Endodermal cell (in vitro differentiated cells): Measurements from ENCODE around the gene NOCT. TPM values are rescaled to one million over a fixed set of nuclear protein-coding genes. Genes with fewer than 3 reads are reported as not detected.
"Not testable (repeated sequence)": the region's sequence is repeated elsewhere in the genome, so short reads cannot be mapped to it uniquely, and the experiment has no call there.

Experiments used
- DNase-seq: peaks from one replicate; pipeline ENCODE4 v3.0.0-alpha.2; 2017
- H3K27ac ChIP-seq: 2 replicates; pipeline ENCODE4 v1.5.1; 2013; ENCODE audit warnings: mild to moderate bottlenecking, low read depth, low read length, moderate library complexity
- H3K27me3 ChIP-seq: 2 replicates; pipeline ENCODE4 v1.6.1; 2013; ENCODE audit warnings: mild to moderate bottlenecking, low read length, moderate library complexity; ENCODE audit not compliant: insufficient read depth, control insufficient read depth, poor library complexity, severe bottlenecking
- H3K36me3 ChIP-seq: 2 replicates; pipeline ENCODE4 v1.7.0; 2013; ENCODE audit warnings: mild to moderate bottlenecking, low read length, moderate library complexity; ENCODE audit not compliant: control insufficient read depth, insufficient read depth
- H3K4me1 ChIP-seq: one replicate; pipeline ENCODE4 v1.7.0; 2013; ENCODE audit warnings: low read length; ENCODE audit not compliant: control insufficient read depth, insufficient read depth
- H3K4me3 ChIP-seq: 2 replicates; pipeline ENCODE4 v1.5.1; 2013; ENCODE audit warnings: mild to moderate bottlenecking, low read length, moderate library complexity
- H3K9ac ChIP-seq: 2 replicates; pipeline ENCODE4 v1.6.1; 2013; ENCODE audit warnings: mild to moderate bottlenecking, low read length, moderate library complexity; ENCODE audit not compliant: poor library complexity, severe bottlenecking; ENCODE audit errors: extremely low read depth
- H3K9me3 ChIP-seq: 2 replicates; pipeline ENCODE4 v1.6.1; 2013; ENCODE audit warnings: mild to moderate bottlenecking, low read length, moderate library complexity; ENCODE audit not compliant: control insufficient read depth
- H3K27ac Mint-ChIP-seq: 2 replicates; pipeline ENCODE4 v1.8.0; 2020; ENCODE audit warnings: mixed read lengths
- H3K27me3 Mint-ChIP-seq: 2 replicates; pipeline ENCODE4 v1.8.0; 2021; ENCODE audit warnings: mild to moderate bottlenecking, mixed read lengths; ENCODE audit not compliant: insufficient read depth
- H3K36me3 Mint-ChIP-seq: 2 replicates; pipeline ENCODE4 v1.8.0; 2020; ENCODE audit warnings: low read depth, mixed read lengths
- H3K4me1 Mint-ChIP-seq: 2 replicates; pipeline ENCODE4 v1.8.0; 2020; ENCODE audit warnings: mixed read lengths
- H3K4me3 Mint-ChIP-seq: 2 replicates; pipeline ENCODE4 v1.8.0; 2020; ENCODE audit warnings: mild to moderate bottlenecking, moderate library complexity, mixed read lengths
- H3K9me3 Mint-ChIP-seq: 2 replicates; pipeline ENCODE4 v1.8.0; 2020; ENCODE audit warnings: mild to moderate bottlenecking, mixed read lengths
- CTCF ChIP-seq: fragments of 200-600 bp; sonication (generic); conservative IDR thresholded peaks from 2 replicates; pipeline ENCODE4 v1.5.0; 2021; ENCODE audit warnings: antibody characterized with exemption, mild to moderate bottlenecking
- WGBS, 2 experiments: methylation state at CpG; one replicate each; pipeline versions ENCODE4 v1.1.5 to v1.1.7; 2013; ENCODE audit warnings: missing lambda C conversion rate in 2 of 2, mixed read lengths in 1 of 2; ENCODE audit not compliant: insufficient coverage in 1 of 2, insufficient read length in 1 of 2; 5-methylcytosine and 5-hydroxymethylcytosine counted together
- total RNA-seq, 2 donors: library from RNA; stranded (reverse); fragmentation: NEBNext Ultra II Directional in 1 of 2; extraction: Animal tissue kit (Norgen Biotek cat#: 25700) in 1 of 2; gene quantifications; 2 replicates in 1 of 2; 3 replicates in 1 of 2; pipeline ENCODE4 v1.2.1, GENCODE V29; 2021

NOCT gene
- total RNA-seq, 2 donors from 2014 or later: 11.7 to 22.3 TPM

- Histone ChIP-seq H3K4me1 (peaks cover under 1% of the 10 kb centered on the region), H3K36me3 (peaks cover 13% of the 10 kb centered on the region), H3K27me3 (no peaks in the 10 kb centered on the region), H3K9ac (no peak overlapping the region), H3K27ac (no peak overlapping the region), H3K9me3 (no peaks in the 10 kb centered on the region), H3K4me3 (no peak overlapping the region)
- Mint-ChIP-seq H3K4me1 (peaks cover 8% of the 10 kb centered on the region), H3K36me3 (peaks cover 18% of the 10 kb centered on the region), H3K4me3 (no peak overlapping the region), H3K27me3 (no peaks in the 10 kb centered on the region), H3K27ac (no peak overlapping the region), H3K9me3 (no peaks in the 10 kb centered on the region)
- no peak for DNase-seq
- 88 to 91% methylated on average over 11 of the region's 11 CpGs for WGBS, 2 experiments
- TF ChIP-seq CTCF: no peak
These were observed 12.6 kb downstream of the NOCT start for GRCh38 chr4:139028191-139028661.

- not testable (repeated sequence) for H3K27me3 ChIP-seq, H3K4me3 ChIP-seq, H3K4me3 Mint-ChIP-seq, H3K9ac ChIP-seq, DNase-seq, H3K4me1 Mint-ChIP-seq, H3K27me3 Mint-ChIP-seq, H3K4me1 ChIP-seq, H3K9me3 ChIP-seq, H3K27ac Mint-ChIP-seq, H3K27ac ChIP-seq, H3K9me3 Mint-ChIP-seq
- H3K36me3 ChIP-seq: peaks cover 17% of the 10 kb centered on the region
- 88 to 95% methylated on average over 6 of the region's 6 CpGs for WGBS, 2 experiments
- peaks cover 22% of the 10 kb centered on the region for H3K36me3 Mint-ChIP-seq
These were observed 14.3 kb downstream of the NOCT start for GRCh38 chr4:139029866-139030363.

- H3K36me3 Mint-ChIP-seq: peaks cover 22% of the 10 kb centered on the region
- 67 to 71% methylated on average over 10 to 14 of the region's 14 CpGs for WGBS, 2 experiments
- no peaks in the 10 kb centered on the region for H3K27me3 ChIP-seq
- H3K27me3 Mint-ChIP-seq: no peaks in the 10 kb centered on the region
- peak; percentile 90 for DNase-seq
- H3K9ac ChIP-seq: no peak overlapping the region
- peak; percentile 94 for TF ChIP-seq CTCF
- H3K9me3 Mint-ChIP-seq: no peaks in the 10 kb centered on the region
- H3K4me3 ChIP-seq: no peak overlapping the region
- H3K27ac Mint-ChIP-seq: peak overlapping the region; percentile 84
- H3K27ac ChIP-seq: no peak overlapping the region
- H3K9me3 ChIP-seq: no peaks in the 10 kb centered on the region
- H3K4me3 Mint-ChIP-seq: no peak overlapping the region
- peaks cover 18% of the 10 kb centered on the region for H3K36me3 ChIP-seq
- H3K4me1 Mint-ChIP-seq: peaks cover 11% of the 10 kb centered on the region
- no peaks in the 10 kb centered on the region for H3K4me1 ChIP-seq
These were observed 15.1 kb downstream of the NOCT start for GRCh38 chr4:139030614-139031235.
